ENCODE measurements around the gene GRAMD2B. TPM values are rescaled to one million over a fixed set of nuclear protein-coding genes. Genes with fewer than 3 reads are reported as not detected.
"Not testable (repeated sequence)": the region's sequence is repeated elsewhere in the genome, so short reads cannot be mapped to it uniquely, and the experiment has no call there.

Gene GRAMD2B
- total and polyA plus RNA-seq, 3 donors from 2014 or later: 10.8 to 35.0 (median 23.5) TPM

DNA sequence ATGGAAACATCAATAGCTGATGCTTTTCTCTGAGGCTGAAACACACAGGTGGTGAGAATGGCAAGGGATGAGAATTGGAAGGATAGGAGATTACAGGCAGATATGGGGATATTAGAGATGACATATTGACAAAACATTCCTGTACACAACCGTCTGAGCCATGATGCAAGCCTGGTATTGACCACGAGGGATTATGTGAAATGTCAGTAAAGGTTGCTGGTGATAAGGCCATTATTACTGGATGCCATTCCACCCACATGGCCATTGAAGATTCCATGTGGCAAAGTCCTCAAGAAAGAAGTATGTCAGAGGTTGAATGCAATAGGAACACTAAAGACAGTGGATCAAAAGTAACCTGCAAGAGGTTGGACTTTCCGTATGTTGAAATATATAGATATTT, 15.7 kb downstream of the GRAMD2B start:
- intact Hi-C loops (cut with DNase I; ENCODE audit: low total_unique reads): no loop called here
- H3K4me1 ChIP-seq: peaks cover 6% of the 10 kb centered on the region
- no peak overlapping the region for H3K27ac ChIP-seq
- 80 to 87% methylated on average over 3 of the region's 3 CpGs for WGBS, 2 donors
- no peaks in the 10 kb centered on the region for H3K9me3 ChIP-seq
- DNase-seq: no peak
- no peaks in the 10 kb centered on the region for H3K27me3 ChIP-seq
- no peak overlapping the region for H3K4me3 ChIP-seq
- no peaks in the 10 kb centered on the region for H3K36me3 ChIP-seq (ENCODE audit: low read depth, missing control alignments)
- TF ChIP-seq POLR2A (IDR thresholded peaks at IDR 0.05) (no peak), CTCF (IDR thresholded peaks at IDR 0.05) (no peak)

GRCh38 chr5:126439724-126440123, 16.5 kb downstream of the GRAMD2B start:
- WGBS, 2 donors: 95 to 96% methylated on average over 6 of the region's 6 CpGs
- H3K4me3 ChIP-seq; H3K27me3 ChIP-seq; intact Hi-C loops (cut with DNase I; ENCODE audit: low total_unique reads); H3K4me1 ChIP-seq; H3K36me3 ChIP-seq (ENCODE audit: low read depth, missing control alignments); H3K9me3 ChIP-seq; DNase-seq; H3K27ac ChIP-seq: not testable (repeated sequence)

DNA sequence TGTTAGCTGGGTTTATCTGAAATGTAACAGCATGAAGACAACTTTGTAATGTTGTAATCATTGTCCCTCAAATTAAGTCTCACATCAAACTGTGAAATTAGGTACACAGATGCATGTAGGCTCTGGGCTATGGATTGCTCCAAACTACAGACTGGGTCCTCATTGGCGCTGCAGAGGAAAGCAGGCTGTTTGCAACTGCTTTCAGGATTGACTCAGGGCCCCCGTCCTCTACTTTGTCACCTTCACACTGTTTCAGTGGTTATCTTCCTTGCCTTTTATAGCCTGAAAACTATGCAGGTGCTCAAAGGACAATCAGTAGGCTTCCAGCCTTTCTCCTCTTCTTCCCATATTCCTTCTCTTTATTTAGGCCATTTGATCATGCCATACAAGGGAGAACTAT, 18.0 kb downstream of the GRAMD2B start:
- WGBS, 2 donors: 81 to 88% methylated on average over 2 of the region's 2 CpGs
- TF ChIP-seq CTCF (IDR thresholded peaks at IDR 0.05) (no peak), POLR2A (IDR thresholded peaks at IDR 0.05) (no peak)
- DNase-seq: no peak
- Histone ChIP-seq H3K9me3 (no peaks in the 10 kb centered on the region), H3K36me3 (ENCODE audit: low read depth, missing control alignments) (no peaks in the 10 kb centered on the region), H3K27ac (no peak overlapping the region), H3K4me1 (peaks cover 6% of the 10 kb centered on the region), H3K27me3 (no peaks in the 10 kb centered on the region), H3K4me3 (no peak overlapping the region)
- intact Hi-C loops (cut with DNase I; ENCODE audit: low total_unique reads): no loop called here

GRCh38 chr5:126443374-126443851, 20.2 kb downstream of the GRAMD2B start:
- Histone ChIP-seq H3K27ac (no peak overlapping the region), H3K36me3 (ENCODE audit: low read depth, missing control alignments) (no peaks in the 10 kb centered on the region), H3K4me1 (peaks cover 6% of the 10 kb centered on the region), H3K4me3 (no peak overlapping the region), H3K9me3 (no peaks in the 10 kb centered on the region), H3K27me3 (no peaks in the 10 kb centered on the region)
- intact Hi-C loops (cut with DNase I; ENCODE audit: low total_unique reads): no loop called here
- WGBS, 2 donors: 95% methylated on average over 2 of the region's 2 CpGs
- DNase-seq: no peak
- TF ChIP-seq POLR2A (IDR thresholded peaks at IDR 0.05) (no peak), CTCF (IDR thresholded peaks at IDR 0.05) (no peak)

DNA sequence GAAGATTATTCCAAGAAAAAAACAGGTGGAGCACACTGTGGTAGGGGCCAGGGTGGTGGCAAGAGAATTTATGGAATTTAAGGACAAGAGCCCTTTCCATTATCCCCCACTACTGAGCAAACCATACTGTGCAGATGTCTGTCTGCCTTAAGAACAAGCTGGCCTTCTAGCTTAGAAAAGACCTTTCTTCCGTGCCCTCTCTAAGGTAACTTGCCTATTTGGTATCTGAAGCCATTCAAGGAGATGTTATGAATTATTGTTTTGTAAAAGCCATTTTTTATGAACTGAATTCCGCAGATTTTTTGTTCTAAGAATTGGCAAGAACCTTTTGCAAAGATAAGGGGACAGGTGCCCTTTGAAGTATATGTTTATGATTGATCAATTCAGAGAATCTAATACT, 20.9 kb downstream of the GRAMD2B start:
- Histone ChIP-seq H3K36me3 (ENCODE audit: low read depth, missing control alignments) (no peaks in the 10 kb centered on the region), H3K4me3 (no peak overlapping the region), H3K4me1 (peaks cover 6% of the 10 kb centered on the region), H3K27ac (no peak overlapping the region), H3K27me3 (no peaks in the 10 kb centered on the region), H3K9me3 (no peaks in the 10 kb centered on the region)
- whole genome bisulfite sequencing, 2 donors: 73 to 85% methylated on average over 2 of the region's 2 CpGs
- TF ChIP-seq CTCF (IDR thresholded peaks at IDR 0.05) (no peak), POLR2A (IDR thresholded peaks at IDR 0.05) (no peak)
- no peak for DNase-seq
- intact Hi-C loops (cut with DNase I; ENCODE audit: low total_unique reads): no loop called here
